Coronary artery (tissue), 2 donors: Measurements from ENCODE around the gene TMX4.
A peak's percentile ranks its signal among the peaks of the same experiment; 100 is the strongest.

Experiments
- DNase-seq: peaks from one replicate; pipeline ENCODE4 v3.0.0-alpha.2; 2017; ENCODE audit warnings: low spot score
- H3K27ac ChIP-seq, 2 donors: fragments of 200-600 bp; sonication (generic); one replicate each; pipeline ENCODE4 v1.5.1; 2016 to 2019
- H3K4me3 ChIP-seq: fragments of 200-600 bp; sonication (generic); 2 replicates; pipeline ENCODE4 v1.5.1; 2016; ENCODE audit warnings: mild to moderate bottlenecking, moderate library complexity
- CTCF ChIP-seq: fragments of 200-600 bp; sonication (generic); IDR thresholded peaks from one replicate; pipeline ENCODE4 v1.5.1; 2019; ENCODE audit warnings: antibody characterized with exemption

The TMX4 gene

GRCh38 chr20:8018958-8019245 lies 659 bp downstream of the TMX4 start:
- no peak for DNase-seq
- Histone ChIP-seq H3K4me3 (peak overlapping the region; percentile 94), H3K27ac (peak overlapping the region; percentile 97 to 98)
- TF ChIP-seq CTCF: no peak

- DNase-seq: no peak
- TF ChIP-seq CTCF: no peak
Measured at GRCh38 chr20:8012724-8013123, 6.8 kb downstream of the TMX4 start.

GRCh38 chr20:8008733-8009132 lies 10.8 kb downstream of the TMX4 start:
- no peak overlapping the region for H3K4me3 ChIP-seq
- no peak for TF ChIP-seq CTCF
- DNase-seq: no peak
- no peak overlapping the region for H3K27ac ChIP-seq

More at GRCh38 chr20:8012724-8013123, 6.8 kb downstream of the TMX4 start:
- no peak overlapping the region for H3K4me3 ChIP-seq
- H3K27ac ChIP-seq: no peak overlapping the region

- TF ChIP-seq CTCF: no peak
- no peak for DNase-seq
- Histone ChIP-seq H3K4me3 (no peak overlapping the region), H3K27ac (no peak overlapping the region)
Measured at GRCh38 chr20:8007490-8007889, 12.1 kb downstream of the TMX4 start.

- no peak for DNase-seq
- H3K27ac ChIP-seq: no peak overlapping the region
- no peak overlapping the region for H3K4me3 ChIP-seq
- TF ChIP-seq CTCF: no peak
Measured at GRCh38 chr20:8005575-8006366, 13.8 kb downstream of the TMX4 start.

- no peak for DNase-seq
- Histone ChIP-seq H3K27ac (no peak overlapping the region), H3K4me3 (no peak overlapping the region)
- TF ChIP-seq CTCF: no peak
Measured at GRCh38 chr20:8005033-8005432, 14.5 kb downstream of the TMX4 start.

- Histone ChIP-seq H3K27ac (no peak overlapping the region), H3K4me3 (no peak overlapping the region)
- DNase-seq: no peak
- TF ChIP-seq CTCF: no peak
Measured at GRCh38 chr20:8002056-8002455, 17.5 kb downstream of the TMX4 start.
